Naive thymus-derived CD4-positive, alpha-beta T cell (primary cell): ENCODE measurements around the gene B4GALT3. TPM values are rescaled to one million over a fixed set of nuclear protein-coding genes. Genes with fewer than 3 reads are reported as not detected.

Experiments used
- ATAC-seq: fragments of 150-1000 bp; cut with Tn5 transposase; 2 replicates; pipeline ENCODE4 v1.10.0; 2021; ENCODE audit warnings: mild to moderate bottlenecking, moderate library complexity
- CTCF ChIA-PET: fragments of 350-600 bp; sonication (Branson Sonifier 250); formaldehyde crosslinking; loops from one replicate; lab custom pipeline; 2021; ENCODE audit warnings: antibody characterized with exemption; lab: Charles Lee
- POLR2A ChIA-PET: fragments of 350-600 bp; sonication (Branson Sonifier 250); formaldehyde crosslinking; loops from one replicate; lab custom pipeline; 2021; ENCODE audit warnings: antibody characterized with exemption, inconsistent platforms; lab: Charles Lee
- DNase-seq, 9 donors: peaks; one replicate each; pipeline versions ENCODE4 v3.0.0 to v3.0.0-alpha.2; 2020 to 2022; ENCODE audit warnings: mixed read lengths in 1 of 9
- H3K27ac ChIP-seq: one replicate; pipeline ENCODE4 v1.7.0; 2013; ENCODE audit warnings: mild to moderate bottlenecking, low read depth, low read length, moderate library complexity
- H3K27me3 ChIP-seq, 2 donors: one replicate each; pipeline ENCODE4 v1.7.0; 2013; ENCODE audit warnings: low read length in 2 of 2, mild to moderate bottlenecking in 2 of 2, moderate library complexity in 2 of 2; ENCODE audit not compliant: control insufficient read depth in 2 of 2, insufficient read depth in 2 of 2
- H3K36me3 ChIP-seq, 3 experiments: 1 replicate in 2 of 3; 2 replicates in 1 of 3; pipeline ENCODE4 v1.7.0; 2013; ENCODE audit warnings: low read length in 3 of 3, mild to moderate bottlenecking in 3 of 3, moderate library complexity in 1 of 3; ENCODE audit not compliant: insufficient read depth in 3 of 3, control insufficient read depth in 2 of 3
- H3K4me1 ChIP-seq, 2 donors: one replicate each; pipeline ENCODE4 v1.7.0; 2013; ENCODE audit warnings: low read length in 2 of 2, mild to moderate bottlenecking in 2 of 2, moderate library complexity in 1 of 2; ENCODE audit not compliant: control insufficient read depth in 2 of 2, insufficient read depth in 2 of 2
- H3K4me3 ChIP-seq: 2 replicates; pipeline ENCODE4 v1.7.0; 2013; ENCODE audit warnings: mild to moderate bottlenecking, low read length
- H3K9me3 ChIP-seq, 3 experiments: 1 replicate in 2 of 3; 2 replicates in 1 of 3; pipeline ENCODE4 v1.7.0; 2013; ENCODE audit warnings: low read length in 3 of 3; ENCODE audit not compliant: control insufficient read depth in 2 of 3
- H3K27ac Mint-ChIP-seq, 9 donors: one replicate each; pipeline ENCODE4 v1.8.0; 2020 to 2022; ENCODE audit warnings: mixed read lengths in 9 of 9, mild to moderate bottlenecking in 8 of 9, moderate library complexity in 5 of 9, inconsistent platforms in 2 of 9
- H3K27me3 Mint-ChIP-seq, 5 donors: one replicate each; pipeline ENCODE4 v1.8.0; 2021 to 2022; ENCODE audit warnings: mixed read lengths in 5 of 5, mild to moderate bottlenecking in 1 of 5
- H3K36me3 Mint-ChIP-seq, 5 donors: one replicate each; pipeline ENCODE4 v1.8.0; 2020 to 2022; ENCODE audit warnings: mixed read lengths in 5 of 5, mild to moderate bottlenecking in 3 of 5, inconsistent platforms in 1 of 5
- H3K4me1 Mint-ChIP-seq, 7 donors: one replicate each; pipeline ENCODE4 v1.8.0; 2020 to 2022; ENCODE audit warnings: mixed read lengths in 7 of 7, mild to moderate bottlenecking in 3 of 7, inconsistent platforms in 1 of 7
- H3K4me3 Mint-ChIP-seq, 10 donors: one replicate each; pipeline ENCODE4 v1.8.0; 2020 to 2022; ENCODE audit warnings: mild to moderate bottlenecking in 10 of 10, mixed read lengths in 10 of 10, moderate library complexity in 6 of 10, inconsistent platforms in 2 of 10
- H3K9me3 Mint-ChIP-seq, 11 donors: one replicate each; pipeline ENCODE4 v1.8.0; 2020 to 2022; ENCODE audit warnings: mixed read lengths in 11 of 11, mild to moderate bottlenecking in 4 of 11, inconsistent platforms in 1 of 11, moderate library complexity in 1 of 11
- intact Hi-C, 2 donors: fragments of 100-400 bp; cut with micrococcal nuclease; formaldehyde crosslinking; loops; one replicate each; pipeline ENCODE4 v1.15.1; 2023
- polyA plus RNA-seq, 2 donors: library from polyadenylated mRNA; unstranded; fragments of 300-500 nt; fragmentation: Illumina TruSeq; gene quantifications; one replicate each; pipeline ENCODE4 v1.2.3, GENCODE V29; 2021
- total RNA-seq, 6 experiments: library from RNA in 5 of 6; stranded (reverse) in 5 of 6; gene quantifications; 1 replicate in 5 of 6; 2 replicates in 1 of 6; pipeline ENCODE4 v1.2.3 and lab custom pipeline; 2021 to 2026

B4GALT3 gene
- total and polyA plus RNA-seq, 7 experiments from 2014 or later, result 36.2 to 83.7 (median 52.5) TPM

DNA sequence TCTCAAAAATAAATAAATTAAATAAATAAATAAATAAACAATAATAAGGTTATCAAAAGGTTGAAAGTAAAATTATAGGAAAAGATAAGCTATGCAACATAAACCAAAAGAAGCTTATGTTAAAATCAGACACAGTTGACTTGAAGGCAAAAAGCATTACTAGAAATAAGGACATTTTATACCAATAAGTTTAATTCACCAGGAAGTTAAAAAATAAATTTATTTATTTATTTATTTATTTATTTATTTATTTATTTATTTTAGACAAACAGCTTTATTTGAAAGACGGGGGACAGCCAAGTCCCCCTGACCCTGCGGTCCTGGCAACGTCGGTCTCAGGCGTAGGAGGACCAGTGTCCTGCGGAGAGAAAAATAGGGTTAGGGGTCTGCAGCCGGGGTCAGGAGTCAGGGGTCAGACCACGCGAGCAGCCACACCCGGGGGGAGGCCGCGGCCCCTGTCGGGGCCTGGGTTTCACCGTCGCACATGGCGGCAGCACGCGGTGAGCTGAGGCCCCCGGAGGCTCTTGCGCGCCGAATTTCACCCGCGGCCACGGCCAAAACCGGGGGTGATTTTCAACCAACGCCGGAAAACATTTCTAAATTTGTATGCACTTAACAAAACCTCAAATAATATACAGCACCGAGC is 36.4 kb downstream of the B4GALT3 start:
- Histone ChIP-seq H3K9me3 (no peaks in the 10 kb centered on the region), H3K4me3 (no peak overlapping the region), H3K36me3 (no peaks in the 10 kb centered on the region), H3K27me3 (no peaks in the 10 kb centered on the region), H3K4me1 (no peaks in the 10 kb centered on the region), H3K27ac (no peak overlapping the region)
- ATAC-seq (no peak), DNase-seq (no peak)
- H3K27ac Mint-ChIP-seq, result no peak overlapping the region
- no peaks in the 10 kb centered on the region for H3K9me3 Mint-ChIP-seq
- ChIA-PET POLR2A (interaction anchor here (0.8 to 1.5 kb wide), 5 partner anchors 8 to 143 kb away, joined by 3 to 8 read pairs (median 3); partner anchors contain the start of genes DEDD, NIT1, PFDN2 and UFC1), CTCF (interaction anchor here (0.5 to 2.7 kb wide), 8 partner anchors 17 to 244 kb away, joined by 3 to 19 read pairs (median 4); partner anchors contain the start of genes NIT1 and PFDN2)
- H3K27me3 Mint-ChIP-seq, result no peaks in the 10 kb centered on the region
- no peaks in the 10 kb centered on the region for H3K36me3 Mint-ChIP-seq
- H3K4me3 Mint-ChIP-seq, result no peak overlapping the region
- H3K4me1 Mint-ChIP-seq, result peaks cover 0 to 11% (median 7%) of the 10 kb centered on the region in 7 donors
- intact Hi-C loops, result no loop called here

DNA sequence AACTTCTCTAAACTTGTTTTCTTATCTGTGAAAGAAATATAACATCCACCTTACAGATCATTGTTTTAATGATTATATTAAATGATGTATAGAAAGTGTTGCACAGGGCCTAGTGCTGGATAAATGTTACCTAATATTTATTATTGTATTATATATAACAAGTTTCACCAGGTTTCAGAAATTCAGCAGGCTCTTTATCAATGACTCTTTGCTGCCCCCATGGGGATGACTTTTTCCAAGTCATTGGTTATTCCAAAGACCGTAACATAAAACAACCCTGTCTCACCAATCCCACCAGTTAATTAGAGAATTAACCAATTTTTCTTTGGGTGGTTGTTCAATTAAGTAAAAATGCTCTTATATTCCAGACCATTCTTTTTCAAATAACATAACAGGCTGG is 37.5 kb downstream of the B4GALT3 start:
- CTCF ChIA-PET, result interaction anchor here (0.6 to 2.7 kb wide), 6 partner anchors 42 to 741 kb away, joined by 3 to 19 read pairs (median 6); partner anchors contain the start of genes ARHGAP30, KLHDC9 and USF1
- POLR2A ChIA-PET, result interaction anchor here (0.9 to 1.3 kb wide), 4 partner anchors 14 to 70 kb away, joined by 3 to 6 read pairs (median 4); partner anchors contain the start of genes ARHGAP30, PPOX and UFC1
- Histone ChIP-seq H3K36me3 (no peaks in the 10 kb centered on the region), H3K27ac (no peak overlapping the region), H3K27me3 (no peaks in the 10 kb centered on the region), H3K4me3 (no peak overlapping the region), H3K9me3 (no peaks in the 10 kb centered on the region), H3K4me1 (no peaks in the 10 kb centered on the region)
- H3K4me1 Mint-ChIP-seq, result peaks cover 4 to 17% (median 10%) of the 10 kb centered on the region in 7 donors
- intact Hi-C loops, result loop anchor here (1.0 to 10.0 kb wide), 9 partner anchors 41 to 795 kb away; partner anchors contain the start of genes COPA (in 1 of the 2), KLHDC9 (in 1 of the 2) and NCSTN (in 1 of the 2)
- no peak overlapping the region for H3K4me3 Mint-ChIP-seq
- DNase-seq, result peak in 5 of 9 donors; percentile 40 to 58 (median 50)
- H3K9me3 Mint-ChIP-seq, result no peaks in the 10 kb centered on the region
- peak; percentile 73 for ATAC-seq
- H3K27ac Mint-ChIP-seq, result peak overlapping the region in 1 of 9 donors; percentile 54
- H3K36me3 Mint-ChIP-seq, result peaks cover 0 to 4% (median 0%) of the 10 kb centered on the region in 5 donors
- no peaks in the 10 kb centered on the region for H3K27me3 Mint-ChIP-seq

DNA sequence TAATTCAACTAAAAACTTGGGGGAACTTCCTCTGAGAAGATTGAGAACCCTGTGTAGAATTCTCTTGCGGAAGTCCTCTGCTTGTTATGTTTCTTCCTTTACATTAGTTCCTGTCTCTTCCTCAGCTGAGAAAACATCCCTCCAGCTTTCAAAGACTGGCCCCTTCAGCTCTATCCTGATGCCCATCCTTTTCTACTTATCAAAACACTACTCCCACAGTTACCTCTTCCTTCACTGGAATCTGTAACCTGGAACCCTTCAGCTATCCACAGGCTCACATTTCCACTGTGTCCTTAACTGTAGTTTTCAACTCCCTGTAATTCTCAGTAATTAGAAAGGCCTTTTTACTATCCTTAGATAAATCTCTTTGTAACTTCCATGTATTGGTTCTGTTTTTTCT is 38.9 kb downstream of the B4GALT3 start:
- H3K36me3 ChIP-seq, result no peaks in the 10 kb centered on the region
- intact Hi-C loops, result loop anchor here (5.0 to 10.0 kb wide), 5 partner anchors 146 to 794 kb away; partner anchors contain the start of genes COPA (in 1 of the 2) and NCSTN (in 1 of the 2)
- peak overlapping the region in 8 of 9 donors; percentile 2 to 81 (median 62) for H3K27ac Mint-ChIP-seq
- CTCF ChIA-PET, result interaction anchor here (0.6 to 2.1 kb wide), 13 partner anchors 17 to 431 kb away, joined by 3 to 8 read pairs (median 3); partner anchors contain the start of genes ARHGAP30, KLHDC9, NIT1 and PFDN2
- peaks cover 0 to 4% (median 0%) of the 10 kb centered on the region in 5 donors for H3K36me3 Mint-ChIP-seq
- no peak for DNase-seq
- no peak overlapping the region for H3K27ac ChIP-seq
- no peak overlapping the region for H3K4me3 ChIP-seq
- H3K27me3 ChIP-seq, result no peaks in the 10 kb centered on the region
- no peaks in the 10 kb centered on the region for H3K27me3 Mint-ChIP-seq
- H3K9me3 Mint-ChIP-seq, result no peaks in the 10 kb centered on the region
- peaks cover 5% of the 10 kb centered on the region in 2 donors for H3K4me1 ChIP-seq
- POLR2A ChIA-PET, result interaction anchor here (0.6 to 3.7 kb wide), 6 partner anchors 26 to 246 kb away, joined by 3 to 13 read pairs (median 4); partner anchors contain the start of genes ARHGAP30, PPOX and USF1
- H3K4me1 Mint-ChIP-seq, result peaks cover 5 to 17% (median 10%) of the 10 kb centered on the region in 7 donors
- peak overlapping the region in 5 of 10 donors; percentile 1 to 35 (median 10) for H3K4me3 Mint-ChIP-seq
- H3K9me3 ChIP-seq, result no peaks in the 10 kb centered on the region
- ATAC-seq, result no peak

DNA sequence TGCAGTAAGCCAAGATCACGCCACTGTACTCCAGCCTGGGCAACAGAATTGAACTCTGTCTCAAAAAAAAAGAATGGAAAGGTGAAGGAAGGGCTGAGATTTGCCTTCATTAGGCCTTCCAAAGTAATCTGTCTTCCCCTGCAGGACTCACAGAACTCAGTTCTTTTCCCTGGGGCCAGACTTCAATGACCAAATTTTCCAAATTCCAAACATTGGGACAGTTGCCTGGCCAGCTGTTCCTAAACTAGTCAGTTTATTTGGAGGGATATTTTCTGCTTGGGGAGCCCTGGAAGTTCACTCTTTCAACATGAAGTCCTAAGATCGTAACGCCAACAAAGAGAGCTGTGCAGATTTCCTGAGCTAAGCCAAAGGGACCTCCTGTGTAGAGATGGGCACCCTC is 39.4 kb downstream of the B4GALT3 start:
- Histone ChIP-seq H3K36me3 (peaks cover 0 to 3% (median 0%) of the 10 kb centered on the region in 3 experiments), H3K27ac (no peak overlapping the region), H3K4me1 (peaks cover 6 to 8% of the 10 kb centered on the region in 2 donors), H3K4me3 (no peak overlapping the region), H3K27me3 (no peaks in the 10 kb centered on the region), H3K9me3 (no peaks in the 10 kb centered on the region)
- CTCF ChIA-PET, result interaction anchor here (0.7 to 2.1 kb wide), 13 partner anchors 16 to 185 kb away, joined by 3 to 8 read pairs (median 3); partner anchors contain the start of genes ARHGAP30, KLHDC9, NIT1 and PFDN2
- POLR2A ChIA-PET, result interaction anchor here (0.6 to 4.0 kb wide), 6 partner anchors 15 to 246 kb away, joined by 3 to 18 read pairs (median 4); partner anchors contain the start of genes ARHGAP30, UFC1 and USF1
- intact Hi-C loops, result loop anchor here (5.0 to 10.0 kb wide), 5 partner anchors 146 to 793 kb away; partner anchors contain the start of genes COPA (in 1 of the 2) and NCSTN (in 1 of the 2)
- DNase-seq (no peak), ATAC-seq (no peak)
- H3K36me3 Mint-ChIP-seq, result peaks cover 0 to 4% (median 0%) of the 10 kb centered on the region in 5 donors
- H3K9me3 Mint-ChIP-seq, result no peaks in the 10 kb centered on the region
- H3K27me3 Mint-ChIP-seq, result no peaks in the 10 kb centered on the region
- peak overlapping the region in 3 of 10 donors; percentile 1 to 26 (median 8) for H3K4me3 Mint-ChIP-seq
- peaks cover 5 to 17% (median 10%) of the 10 kb centered on the region in 7 donors for H3K4me1 Mint-ChIP-seq
- H3K27ac Mint-ChIP-seq, result peak overlapping the region in 4 of 9 donors; percentile 5 to 81 (median 38)

DNA sequence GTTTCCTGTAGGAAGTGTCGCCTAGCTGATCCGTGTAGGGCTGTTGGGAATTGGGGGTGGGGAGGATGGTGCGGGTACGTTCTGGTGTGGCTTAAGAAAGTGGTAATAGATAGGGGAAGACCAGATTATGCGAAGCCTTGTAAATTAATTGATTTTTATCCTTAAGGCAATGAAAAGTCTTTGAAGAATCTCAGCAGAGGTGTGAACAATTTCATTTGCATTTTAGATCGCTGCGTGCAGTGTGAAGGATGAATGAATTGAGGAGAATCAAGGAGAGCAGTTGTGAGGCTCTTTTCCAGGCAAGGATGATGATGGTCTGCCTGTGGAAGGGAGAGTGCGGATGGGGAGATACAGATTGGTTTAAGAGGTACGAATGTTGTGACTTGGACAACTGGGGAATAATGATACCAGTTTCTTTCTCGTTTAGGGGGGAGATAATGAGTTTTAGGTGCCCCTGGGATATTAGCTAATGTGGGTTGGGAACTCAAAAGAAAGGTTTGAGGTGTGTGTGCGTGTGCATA is 44.0 kb downstream of the B4GALT3 start:
- H3K27me3 Mint-ChIP-seq, result no peaks in the 10 kb centered on the region
- no peak overlapping the region for H3K4me3 Mint-ChIP-seq
- no peak for ATAC-seq
- peaks cover 0 to 11% (median 0%) of the 10 kb centered on the region in 3 experiments for H3K36me3 ChIP-seq
- no peaks in the 10 kb centered on the region for H3K9me3 Mint-ChIP-seq
- no peaks in the 10 kb centered on the region for H3K9me3 ChIP-seq
- H3K27ac ChIP-seq, result peak overlapping the region; percentile 89
- H3K27ac Mint-ChIP-seq, result no peak overlapping the region
- peaks cover 26 to 45% (median 43%) of the 10 kb centered on the region in 7 donors for H3K4me1 Mint-ChIP-seq
- intact Hi-C loops, result loop anchor here (2.0 to 10.0 kb wide), 4 partner anchors 36 to 788 kb away; partner anchors contain the start of genes COPA (in 1 of the 2) and NCSTN (in 1 of the 2)
- ChIA-PET CTCF (interaction anchor here (0.6 to 1.9 kb wide), 10 partner anchors 11 to 176 kb away, joined by 3 to 7 read pairs (median 4); partner anchors contain the start of genes KLHDC9, NIT1, PFDN2 and TOMM40L), POLR2A (interaction anchor here (0.7 to 3.1 kb wide), 18 partner anchors 8 to 93 kb away, joined by 3 to 39 read pairs (median 5); partner anchors contain the start of genes APOA2, ARHGAP30, NIT1 and PFDN2)
- H3K27me3 ChIP-seq, result no peaks in the 10 kb centered on the region
- no peak for DNase-seq
- H3K36me3 Mint-ChIP-seq, result peaks cover 0 to 7% (median 4%) of the 10 kb centered on the region in 5 donors
- peaks cover 19 to 30% of the 10 kb centered on the region in 2 donors for H3K4me1 ChIP-seq
- peak overlapping the region; percentile 96 for H3K4me3 ChIP-seq
